Endometrial microvascular endothelial cells (primary cell): ENCODE results near the gene CHKB. TPM values are rescaled to one million over a fixed set of nuclear protein-coding genes. Genes with fewer than 3 reads are reported as not detected.

Experiments
- total RNA-seq: library from RNA; depleted of rRNA; stranded (reverse); fragments of >200 nt; gene quantifications from one replicate; pipeline ENCODE4 v1.2.3, GENCODE V29; 2015; ENCODE audit errors: inconsistent ontology term

Gene CHKB
- total RNA-seq, 1 donor from 2014 or later, result 41.0 TPM

Other genes with a start within 250 kb of the CHKB start
- gene PPP6R2, start 239.5 kb downstream of the CHKB start, total RNA-seq, result 35.0 TPM
- gene SBF1, start 107.8 kb downstream of the CHKB start, total RNA-seq, result 53.1 TPM
- under 0.01 TPM for gene ADM2, start 101.3 kb downstream of the CHKB start, total RNA-seq
- not detected for gene MIOX, start 96.0 kb downstream of the CHKB start, total RNA-seq
- gene LMF2, start 75.1 kb downstream of the CHKB start, total RNA-seq, result 73.8 TPM
- gene NCAPH2, start 74.6 kb downstream of the CHKB start, total RNA-seq, result 53.9 TPM
- 1.1 TPM for gene SCO2, start 57.3 kb downstream of the CHKB start, total RNA-seq
- 16.1 TPM for gene TYMP, start 52.8 kb downstream of the CHKB start, total RNA-seq
- gene KLHDC7B, start 37.0 kb downstream of the CHKB start, total RNA-seq, result not detected
- gene SYCE3, start 19.9 kb downstream of the CHKB start, total RNA-seq, result not detected
- 3.2 TPM for gene CPT1B, start 4.4 kb downstream of the CHKB start, total RNA-seq
- 0.93 TPM for gene MAPK8IP2, start 17.9 kb upstream of the CHKB start, total RNA-seq
- gene ARSA, start 45.3 kb upstream of the CHKB start, total RNA-seq, result 55.8 TPM
- 22.2 TPM for gene SHANK3, start 90.0 kb upstream of the CHKB start, total RNA-seq
- 0.65 TPM for gene ACR, start 155.4 kb upstream of the CHKB start, total RNA-seq
- gene RABL2B, start 200.8 kb upstream of the CHKB start, total RNA-seq, result 9.9 TPM